Measurements from ENCODE around the gene RIMS4. TPM values are rescaled to one million over a fixed set of nuclear protein-coding genes. Genes with fewer than 3 reads are reported as not detected.

RIMS4 gene
- total RNA-seq, 1 donor from 2014 or later, result not detected

DNA sequence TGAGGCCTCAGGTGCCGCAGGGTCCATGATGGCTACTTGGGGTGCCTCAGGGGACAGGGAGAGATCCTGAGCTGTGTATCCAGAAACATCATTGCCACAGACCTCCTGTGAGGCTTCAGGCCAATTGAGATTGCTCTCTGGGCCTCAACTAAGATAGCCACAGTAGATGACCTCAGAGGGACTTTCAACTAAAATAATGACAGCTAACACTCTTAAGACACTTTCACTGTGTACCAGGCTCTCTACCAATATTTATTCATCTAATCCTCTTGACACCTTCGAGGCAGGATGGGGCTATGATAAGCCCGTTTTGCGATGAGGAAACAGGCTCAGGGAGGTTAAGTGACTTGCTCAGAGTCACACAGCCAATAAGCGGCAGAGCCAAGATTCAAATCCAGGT is 10.7 kb downstream of the RIMS4 start:
- no peaks in the 10 kb centered on the region for H3K36me3 Mint-ChIP-seq (ENCODE audit: low read depth)
- ChIA-PET CTCF (no interaction called here), POLR2A (no interaction called here)
- intact Hi-C loops (cut with micrococcal nuclease), result no loop called here
- H3K4me3 Mint-ChIP-seq, result no peak overlapping the region
- no peak for ATAC-seq (ENCODE audit: low read depth)
- DNase-seq, result no peak
- H3K4me1 Mint-ChIP-seq, result no peaks in the 10 kb centered on the region
- H3K27me3 Mint-ChIP-seq, result peaks cover 11% of the 10 kb centered on the region
- no peaks in the 10 kb centered on the region for H3K9me3 Mint-ChIP-seq
- H3K27ac Mint-ChIP-seq, result no peak overlapping the region
- TF ChIP-seq CTCF (IDR thresholded peaks at IDR 0.05), result no peak

DNA sequence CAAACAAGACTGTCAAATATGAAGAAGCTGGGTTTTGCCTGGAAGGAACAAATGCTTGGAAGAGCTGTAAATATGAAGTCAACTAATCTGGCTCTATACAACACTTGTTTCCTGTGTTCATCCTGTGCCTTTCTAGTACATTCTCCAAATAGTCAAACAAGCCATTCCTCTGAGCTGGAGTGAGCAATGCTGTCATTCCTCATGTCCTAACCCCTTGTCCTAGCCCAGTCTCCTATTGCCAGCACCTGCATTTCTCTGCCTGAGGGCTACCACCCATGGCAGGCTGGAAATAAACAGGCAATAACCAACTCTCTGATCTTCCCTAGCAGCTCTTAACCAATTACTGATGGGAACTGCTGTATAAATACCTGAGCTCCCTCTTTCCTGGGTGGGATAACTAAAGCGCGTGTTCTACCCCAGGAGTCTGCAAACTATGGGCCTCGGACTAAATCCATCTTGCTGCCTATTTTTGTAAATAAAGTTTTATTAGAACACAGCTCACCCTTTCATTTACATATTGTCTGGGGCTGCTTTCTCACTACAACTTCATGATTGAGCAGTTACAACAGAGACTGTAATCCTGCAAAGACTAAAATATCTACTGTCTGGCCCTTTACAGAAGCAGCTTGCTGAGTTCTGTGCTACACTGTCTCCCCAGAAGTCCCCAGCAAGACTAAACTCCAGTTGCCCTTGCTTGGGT is 13.4 kb downstream of the RIMS4 start:
- no peak overlapping the region for H3K4me3 Mint-ChIP-seq
- ATAC-seq (ENCODE audit: low read depth), result no peak
- no peaks in the 10 kb centered on the region for H3K4me1 Mint-ChIP-seq
- no peak overlapping the region for H3K27ac Mint-ChIP-seq
- CTCF ChIA-PET, result no interaction called here
- no peaks in the 10 kb centered on the region for H3K9me3 Mint-ChIP-seq
- peaks cover 6% of the 10 kb centered on the region for H3K27me3 Mint-ChIP-seq
- POLR2A ChIA-PET, result no interaction called here
- TF ChIP-seq CTCF (IDR thresholded peaks at IDR 0.05), result no peak
- no peak for DNase-seq
- intact Hi-C loops (cut with micrococcal nuclease), result no loop called here
- H3K36me3 Mint-ChIP-seq (ENCODE audit: low read depth), result no peaks in the 10 kb centered on the region

DNA sequence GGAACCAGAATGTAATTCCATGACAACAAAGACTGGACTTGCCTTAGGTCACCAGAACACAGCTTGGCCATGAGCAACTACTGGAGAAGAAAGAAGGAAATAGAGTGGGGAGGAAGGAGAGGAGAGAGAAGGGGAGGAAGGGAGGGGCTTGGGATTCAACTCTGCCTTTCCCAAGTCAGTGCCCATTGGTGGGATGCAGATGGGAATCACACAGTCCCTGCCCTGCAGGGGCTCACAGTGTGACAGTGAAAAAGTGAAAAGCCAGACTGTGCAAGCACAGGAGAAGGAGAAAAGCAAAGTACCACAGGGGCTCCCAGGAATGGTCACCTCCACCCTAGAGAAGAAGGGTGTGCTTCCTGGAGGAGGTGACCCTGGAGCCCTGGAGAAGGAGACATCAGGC is 14.0 kb downstream of the RIMS4 start:
- no peaks in the 10 kb centered on the region for H3K9me3 Mint-ChIP-seq

GRCh38 chr20:44795836-44796235 is 14.5 kb downstream of the RIMS4 start:
- DNase-seq, result no peak
- H3K27me3 Mint-ChIP-seq, result peaks cover 11% of the 10 kb centered on the region
- H3K27ac Mint-ChIP-seq, result no peak overlapping the region
- ATAC-seq (ENCODE audit: low read depth), result no peak
- H3K9me3 Mint-ChIP-seq, result no peaks in the 10 kb centered on the region
- ChIA-PET POLR2A (no interaction called here), CTCF (no interaction called here)
- no peaks in the 10 kb centered on the region for H3K4me1 Mint-ChIP-seq
- H3K36me3 Mint-ChIP-seq (ENCODE audit: low read depth), result no peaks in the 10 kb centered on the region
- H3K4me3 Mint-ChIP-seq, result no peak overlapping the region
- no peak for TF ChIP-seq CTCF (IDR thresholded peaks at IDR 0.05)
- intact Hi-C loops (cut with micrococcal nuclease), result no loop called here

More for the DNA sequence above, 14.0 kb downstream of the RIMS4 start:
- no peaks in the 10 kb centered on the region for H3K36me3 Mint-ChIP-seq (ENCODE audit: low read depth)
- no peak overlapping the region for H3K27ac Mint-ChIP-seq
- no peaks in the 10 kb centered on the region for H3K4me1 Mint-ChIP-seq
- intact Hi-C loops (cut with micrococcal nuclease), result no loop called here
- DNase-seq (no peak), ATAC-seq (ENCODE audit: low read depth) (no peak)
- peaks cover 11% of the 10 kb centered on the region for H3K27me3 Mint-ChIP-seq
- CTCF ChIA-PET, result no interaction called here
- POLR2A ChIA-PET, result no interaction called here
- no peak for TF ChIP-seq CTCF (IDR thresholded peaks at IDR 0.05)
- no peak overlapping the region for H3K4me3 Mint-ChIP-seq

GRCh38 chr20:44792796-44793195 is 17.6 kb downstream of the RIMS4 start:
- DNase-seq (no peak), ATAC-seq (ENCODE audit: low read depth) (no peak)
- POLR2A ChIA-PET, result no interaction called here
- CTCF ChIA-PET, result no interaction called here
- no peaks in the 10 kb centered on the region for H3K4me1 Mint-ChIP-seq
- H3K36me3 Mint-ChIP-seq (ENCODE audit: low read depth), result no peaks in the 10 kb centered on the region
- no peak overlapping the region for H3K27ac Mint-ChIP-seq
- no peaks in the 10 kb centered on the region for H3K9me3 Mint-ChIP-seq
- H3K4me3 Mint-ChIP-seq, result no peak overlapping the region
- peaks cover 13% of the 10 kb centered on the region for H3K27me3 Mint-ChIP-seq
- intact Hi-C loops (cut with micrococcal nuclease), result no loop called here
- TF ChIP-seq CTCF (IDR thresholded peaks at IDR 0.05), result no peak
